Spleen (tissue), 11 donors: Measurements from ENCODE around the gene PTPRM. TPM values are rescaled to one million over a fixed set of nuclear protein-coding genes. Genes with fewer than 3 reads are reported as not detected.

Source experiments
- DNase-seq: peaks from one replicate; pipeline ENCODE4 v3.0.0-alpha.2; 2020
- H3K27ac ChIP-seq, 8 donors: fragments of 200-600 bp; sonication (generic) in 7 of 8; 1 replicate in 4 of 8; 2 replicates in 4 of 8; pipeline versions ENCODE4 v1.5.0 to v1.8.0; 2016 to 2021; ENCODE audit warnings: inconsistent platforms in 4 of 8, mild to moderate bottlenecking in 4 of 8, moderate library complexity in 1 of 8
- H3K27me3 ChIP-seq, 7 donors: fragments of 200-600 bp; sonication (generic) in 6 of 7; replicated peaks in 1 of 7; 1 replicate in 4 of 7; 2 replicates in 3 of 7; pipeline versions ENCODE4 v1.5.0 to v1.8.0; 2016 to 2021; ENCODE audit warnings: inconsistent platforms in 3 of 7, mild to moderate bottlenecking in 1 of 7
- H3K36me3 ChIP-seq, 6 donors: fragments of 200-600 bp; sonication (generic) in 5 of 6; 1 replicate in 4 of 6; 2 replicates in 2 of 6; pipeline versions ENCODE4 v1.5.0 to v1.8.0; 2016 to 2021; ENCODE audit warnings: inconsistent platforms in 2 of 6
- H3K4me1 ChIP-seq, 6 donors: fragments of 200-600 bp; sonication (generic) in 5 of 6; 1 replicate in 3 of 6; 2 replicates in 3 of 6; pipeline versions ENCODE4 v1.5.0 to v1.8.0; 2016 to 2021; ENCODE audit warnings: inconsistent platforms in 3 of 6
- H3K4me3 ChIP-seq, 8 donors: fragments of 200-600 bp; sonication (generic) in 7 of 8; 1 replicate in 4 of 8; 2 replicates in 4 of 8; pipeline versions ENCODE4 v1.5.0 to v1.8.0; 2016 to 2021; ENCODE audit warnings: inconsistent platforms in 4 of 8, mild to moderate bottlenecking in 4 of 8, moderate library complexity in 2 of 8
- H3K9me3 ChIP-seq, 8 donors: fragments of 200-600 bp; sonication (generic) in 7 of 8; 1 replicate in 4 of 8; 2 replicates in 4 of 8; pipeline versions ENCODE4 v1.5.0 to v1.8.0; 2016 to 2021; ENCODE audit warnings: inconsistent platforms in 4 of 8
- CTCF ChIP-seq, 11 experiments: fragments of 200-600 bp in 7 of 11; fragments of 450-650 bp in 4 of 11; sonication (generic) in 4 of 11; IDR thresholded peaks in 8 of 11; conservative IDR thresholded peaks in 3 of 11; 1 replicate in 7 of 11; 2 replicates in 4 of 11; pipeline versions ENCODE4 v1.4.0 to v1.8.0; 2016 to 2021; ENCODE audit warnings: antibody characterized with exemption in 11 of 11, inconsistent platforms in 4 of 11, mild to moderate bottlenecking in 1 of 11
- POLR2A ChIP-seq, 3 donors: fragments of 450-650 bp; IDR thresholded peaks; one replicate each; pipeline ENCODE4 v1.5.1; 2017; ENCODE audit warnings: antibody characterized with exemption in 3 of 3, mild to moderate bottlenecking in 1 of 3
- POLR2AphosphoS5 ChIP-seq, 3 donors: sonication (generic); formaldehyde crosslinking; IDR thresholded peaks; one replicate each; pipeline ENCODE4 v1.5.1; 2017; ENCODE audit warnings: antibody characterized with exemption in 3 of 3
- WGBS, 5 donors: extraction: QIAGEN DNeasy Blood & Tissue Kit in 3 of 5; methylation state at CpG; one replicate each; pipeline versions ENCODE4 v1.1.5 to v1.1.7; 2013 to 2018; 5-methylcytosine and 5-hydroxymethylcytosine counted together
- intact Hi-C: fragments of 100-400 bp; cut with DNase I; formaldehyde crosslinking; loops from one replicate; pipeline ENCODE4 v1.15.0; 2023; ENCODE audit warnings: low total_unique reads
- polyA plus RNA-seq, 3 donors: library from polyadenylated mRNA; stranded (reverse); fragments of 200-250 nt; gene quantifications; one replicate each; pipeline ENCODE4 v1.2.1, GENCODE V29; 2013
- total RNA-seq, 7 donors: library from RNA; depleted of rRNA in 3 of 7; stranded (reverse); fragments of >200 nt in 3 of 7; fragmentation: NEBNext Ultra II Directional in 4 of 7; extraction: Animal tissue kit (Norgen Biotek cat#: 25700) in 4 of 7; gene quantifications; one replicate each; pipeline versions ENCODE4 v1.1.0 to v1.2.1, GENCODE V29; 2016 to 2021
- donor health status: healthy with polysubstance abuse.
- donor health status: DM: no; HTN: no; CAD: no; lungs with moderate emphysema.
- donor health status: DM: no; HTN: no; CAD: no.
- donor health status: Bipolar disorder and iron deficiency.
- donor health status: healthy.
- donor health status: DM: no; HTN: no; CAD: no.
- donor health status: DM: yes; HTN: yes; CAD: no.

PTPRM gene
- total and polyA plus RNA-seq, 10 donors = 23.5 to 97.8 (median 62.8) TPM

- no peak for DNase-seq
- no peak for TF ChIP-seq POLR2AphosphoS5 (IDR thresholded peaks at IDR 0.05)
- no peak for TF ChIP-seq POLR2A (IDR thresholded peaks at IDR 0.05)
- TF ChIP-seq CTCF (IDR thresholded peaks at IDR 0.05 in 8 of 11, conservative IDR thresholded peaks at IDR 0.05 in 3 of 11) = no peak
- no peaks in the 10 kb centered on the region for H3K9me3 ChIP-seq
- no peaks in the 10 kb centered on the region for H3K4me1 ChIP-seq
- H3K36me3 ChIP-seq = no peaks in the 10 kb centered on the region
- 72 to 91% (median 78%) methylated on average over 2 of the region's 2 CpGs for whole genome bisulfite sequencing, 5 donors
- no peak overlapping the region for H3K4me3 ChIP-seq
- no peak overlapping the region for H3K27ac ChIP-seq
- intact Hi-C loops = no loop called here
- no peaks in the 10 kb centered on the region for H3K27me3 ChIP-seq
These were observed 331.1 kb downstream of the PTPRM start for GRCh38 chr18:7898181-7898580.

GRCh38 chr18:7899078-7899477 lies 332.0 kb downstream of the PTPRM start:
- no peaks in the 10 kb centered on the region for H3K9me3 ChIP-seq
- no peak for DNase-seq
- H3K27ac ChIP-seq = no peak overlapping the region
- intact Hi-C loops = no loop called here
- H3K4me1 ChIP-seq = no peaks in the 10 kb centered on the region
- TF ChIP-seq POLR2A (IDR thresholded peaks at IDR 0.05) = no peak
- no peak for TF ChIP-seq CTCF (IDR thresholded peaks at IDR 0.05 in 8 of 11, conservative IDR thresholded peaks at IDR 0.05 in 3 of 11)
- TF ChIP-seq POLR2AphosphoS5 (IDR thresholded peaks at IDR 0.05) = no peak
- no peaks in the 10 kb centered on the region for H3K27me3 ChIP-seq
- no peaks in the 10 kb centered on the region for H3K36me3 ChIP-seq
- H3K4me3 ChIP-seq = no peak overlapping the region
- WGBS, 5 donors = 84 to 96% (median 91%) methylated on average over 5 of the region's 5 CpGs

GRCh38 chr18:7900091-7900490 lies 333.0 kb downstream of the PTPRM start:
- intact Hi-C loops = no loop called here
- TF ChIP-seq CTCF (IDR thresholded peaks at IDR 0.05 in 8 of 11, conservative IDR thresholded peaks at IDR 0.05 in 3 of 11) (no peak), POLR2A (IDR thresholded peaks at IDR 0.05) (no peak), POLR2AphosphoS5 (IDR thresholded peaks at IDR 0.05) (no peak)

GRCh38 chr18:7901657-7902056 lies 334.5 kb downstream of the PTPRM start:
- 77 to 88% (median 78%) methylated on average over 1 of the region's 1 CpG for WGBS, 5 donors
- H3K9me3 ChIP-seq = no peaks in the 10 kb centered on the region
- intact Hi-C loops = no loop called here
- DNase-seq = no peak
- no peaks in the 10 kb centered on the region for H3K36me3 ChIP-seq
- no peaks in the 10 kb centered on the region for H3K4me1 ChIP-seq
- no peak overlapping the region for H3K4me3 ChIP-seq
- H3K27me3 ChIP-seq = no peaks in the 10 kb centered on the region
- TF ChIP-seq CTCF (IDR thresholded peaks at IDR 0.05 in 8 of 11, conservative IDR thresholded peaks at IDR 0.05 in 3 of 11) = no peak
- TF ChIP-seq POLR2AphosphoS5 (IDR thresholded peaks at IDR 0.05) = no peak
- no peak for TF ChIP-seq POLR2A (IDR thresholded peaks at IDR 0.05)
- no peak overlapping the region for H3K27ac ChIP-seq

More at GRCh38 chr18:7900091-7900490, 333.0 kb downstream of the PTPRM start:
- no peak for DNase-seq
- H3K4me1 ChIP-seq = no peaks in the 10 kb centered on the region
- no peaks in the 10 kb centered on the region for H3K36me3 ChIP-seq
- H3K4me3 ChIP-seq = no peak overlapping the region
- no peak overlapping the region for H3K27ac ChIP-seq
- 83 to 95% (median 90%) methylated on average over 5 of the region's 5 CpGs for WGBS, 5 donors
- H3K9me3 ChIP-seq = no peaks in the 10 kb centered on the region
- H3K27me3 ChIP-seq = no peaks in the 10 kb centered on the region
